Measurements from ENCODE around the gene DNAH10.

The DNAH10 gene

GRCh38 chr12:123950476-123951349 lies 188.6 kb downstream of the DNAH10 start:
- no peak for DNase-seq

DNA sequence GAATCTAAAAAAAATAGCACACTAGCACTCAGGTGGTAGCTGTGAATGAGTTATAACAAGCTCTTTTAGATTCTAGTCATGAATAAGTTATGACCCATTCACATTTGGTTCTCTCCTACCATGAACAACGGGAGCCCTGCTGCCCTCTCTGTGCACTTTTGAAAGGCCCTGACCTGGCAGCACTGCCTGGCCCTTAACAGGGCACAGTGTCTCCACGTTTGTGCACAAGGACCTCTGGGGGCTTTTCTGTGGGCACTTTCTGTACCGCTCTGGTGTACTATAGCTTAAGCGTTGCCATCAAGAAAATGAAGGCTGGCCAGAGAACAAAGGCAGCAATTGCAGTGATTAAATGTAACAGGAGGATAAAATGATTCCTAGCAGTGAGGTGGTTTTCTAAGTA lies 189.4 kb downstream of the DNAH10 start:
- no peak for DNase-seq

DNA sequence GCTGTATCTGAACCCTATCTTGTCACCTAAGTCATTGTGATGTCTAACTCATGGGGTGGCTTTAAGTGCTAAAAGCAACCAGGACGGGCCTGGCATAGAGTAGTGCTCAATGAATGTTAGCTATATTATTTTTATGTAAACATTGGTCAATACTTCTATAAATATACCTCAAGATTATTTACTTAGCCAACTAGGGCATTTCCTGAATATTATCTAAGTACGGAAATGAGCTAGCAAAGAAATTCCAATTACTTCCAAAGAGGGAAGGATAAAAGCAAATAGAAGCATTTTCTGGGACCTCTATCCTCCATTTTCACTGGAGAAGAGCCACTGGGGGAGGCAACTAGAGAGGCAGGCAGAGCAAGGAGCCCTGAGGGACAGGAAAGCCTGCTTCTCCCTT lies 189.9 kb downstream of the DNAH10 start:
- no peak for DNase-seq

DNA sequence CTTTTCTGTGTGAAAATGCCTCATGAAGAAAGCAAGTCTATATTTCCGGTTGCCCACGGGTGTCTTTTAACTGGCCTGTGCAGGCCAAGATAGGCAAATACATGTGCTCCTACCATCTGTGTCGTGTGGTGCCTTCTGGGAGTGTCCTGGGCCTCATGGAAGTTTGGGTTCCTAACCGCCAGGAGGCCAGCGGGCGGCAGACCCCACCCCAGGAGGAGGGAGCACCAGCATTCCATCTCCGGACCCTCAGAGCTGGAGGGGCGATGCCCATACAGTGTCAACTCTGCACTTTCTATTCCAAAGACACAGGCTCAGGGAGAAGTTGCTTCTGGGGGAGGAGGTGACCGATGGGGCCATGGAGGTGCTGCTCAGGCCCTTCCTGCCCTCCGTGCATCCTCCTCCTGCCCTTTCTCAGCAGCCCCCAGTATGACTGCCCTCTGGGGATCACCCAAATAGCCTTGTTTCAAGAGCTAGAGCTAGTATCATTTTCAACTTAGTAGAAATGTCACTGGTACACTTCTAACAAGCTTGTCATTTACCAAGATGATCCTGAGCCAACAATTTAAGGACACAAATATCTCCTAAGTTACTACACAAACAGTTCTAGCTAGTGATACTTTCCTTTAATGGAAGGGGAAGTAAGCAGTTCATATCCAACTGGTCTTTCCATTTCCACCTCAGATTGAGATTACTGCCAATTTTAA lies 192.7 kb downstream of the DNAH10 start:
- DNase-seq: no peak

DNA sequence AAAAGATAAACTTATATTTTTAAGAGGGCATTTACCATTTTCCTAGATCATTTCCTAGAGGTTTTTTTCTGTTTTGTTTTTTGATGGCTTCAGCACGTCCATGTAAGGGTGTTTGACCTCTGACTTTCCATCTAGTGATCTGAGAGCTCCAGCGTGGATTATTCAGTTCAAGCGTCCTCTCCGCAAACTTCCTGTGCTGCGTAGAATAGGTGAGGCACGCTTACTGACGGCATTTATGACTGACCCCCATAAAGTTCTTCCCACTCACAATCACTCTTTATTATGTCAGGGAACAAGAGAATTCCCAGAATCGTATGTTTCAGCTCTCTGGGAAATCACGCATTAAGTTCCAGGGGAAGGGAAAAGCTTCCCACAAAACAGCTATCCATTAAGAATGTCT lies 194.1 kb downstream of the DNAH10 start:
- DNase-seq: no peak

DNA sequence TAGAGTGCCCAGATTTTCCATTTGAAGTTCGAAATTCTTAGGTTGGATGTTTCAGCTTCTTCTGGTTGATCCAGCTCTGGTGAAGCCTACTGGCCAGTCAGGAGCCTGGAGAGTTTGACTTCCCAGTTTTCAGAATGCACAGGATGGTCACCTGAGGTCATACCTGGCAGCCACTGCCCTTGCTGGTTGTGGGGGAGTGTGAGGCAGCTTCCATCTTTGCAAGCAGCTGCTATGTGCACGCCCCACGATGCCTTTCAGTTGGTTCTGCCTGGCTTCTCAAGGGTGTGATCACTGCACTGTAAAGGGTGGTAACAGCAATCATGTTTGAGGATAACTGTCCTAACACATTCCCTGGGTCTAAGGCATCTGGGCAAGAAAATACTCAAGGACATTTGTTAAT lies 195.1 kb downstream of the DNAH10 start:
- no peak for DNase-seq

DNA sequence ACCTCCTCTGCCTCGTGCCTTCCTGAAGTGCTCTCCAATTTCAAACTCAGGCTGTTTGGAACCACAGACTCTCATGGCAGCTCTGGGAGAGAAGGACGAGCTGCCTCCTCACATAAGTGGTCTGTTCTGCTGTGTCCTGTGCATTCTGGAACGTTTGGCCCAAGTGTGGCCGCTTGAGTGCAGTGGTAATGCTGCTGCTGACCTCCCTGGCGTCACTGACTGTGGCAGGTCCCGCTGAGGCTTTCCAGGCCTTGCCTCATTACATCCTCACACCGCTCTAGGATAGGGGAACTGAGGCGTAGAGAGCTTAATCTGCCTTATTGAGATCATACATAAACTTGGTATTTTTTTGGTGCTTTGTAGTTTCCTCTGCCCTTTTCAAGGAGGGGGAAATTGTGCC lies 196.4 kb downstream of the DNAH10 start:
- DNase-seq: no peak

DNA sequence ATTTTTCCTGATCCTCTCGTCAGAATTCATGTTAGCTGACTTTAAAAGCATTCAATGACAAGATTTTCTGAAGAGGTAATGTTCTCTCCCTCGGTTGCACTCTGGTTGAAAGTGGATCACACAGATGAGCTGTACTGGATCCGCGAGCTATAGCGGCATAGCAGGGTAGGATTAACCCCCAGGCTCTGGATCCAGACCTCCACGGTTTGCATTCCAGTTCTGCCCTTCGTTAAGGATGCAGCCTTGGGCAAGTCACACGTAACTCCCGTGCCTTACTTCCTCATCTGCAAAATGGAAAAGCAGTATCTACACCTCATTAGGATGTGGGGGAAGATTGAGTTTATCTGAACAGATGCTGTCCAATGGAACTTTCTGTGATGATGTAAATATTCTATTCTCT lies 196.8 kb downstream of the DNAH10 start:
- DNase-seq: no peak

DNA sequence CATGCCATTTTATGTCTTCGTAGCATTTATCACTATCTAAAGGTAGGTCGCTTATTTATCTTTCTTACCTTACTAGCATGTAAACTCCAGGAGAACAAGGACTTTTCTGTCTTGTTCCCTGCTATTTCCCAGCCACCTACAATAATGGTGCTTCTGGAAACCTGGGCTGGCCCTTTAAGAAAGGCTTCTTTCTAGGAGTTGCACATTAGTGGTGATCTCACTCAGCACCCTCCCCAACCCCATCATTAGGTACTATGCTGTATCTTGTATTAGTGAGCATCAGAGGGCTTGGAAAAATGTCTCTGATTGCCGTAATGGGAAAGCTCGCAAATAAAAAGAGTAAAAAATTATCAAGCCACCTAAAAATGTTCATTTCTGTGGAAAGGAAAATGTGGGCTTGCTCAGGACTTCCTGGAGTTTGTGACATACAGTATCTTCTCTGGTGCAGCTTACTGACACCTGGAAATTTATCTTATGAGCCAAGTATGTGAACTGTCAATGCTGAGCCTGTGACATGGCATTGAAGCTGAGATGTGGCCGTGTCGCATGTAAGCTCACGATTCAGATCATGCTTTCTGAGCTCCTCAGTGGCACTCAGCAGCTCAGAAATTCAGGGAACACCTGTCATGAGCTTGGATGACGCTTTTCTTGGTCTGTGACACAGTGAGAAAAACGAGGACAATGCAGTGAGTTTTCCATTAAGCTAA lies 198.1 kb downstream of the DNAH10 start:
- no peak for DNase-seq

DNA sequence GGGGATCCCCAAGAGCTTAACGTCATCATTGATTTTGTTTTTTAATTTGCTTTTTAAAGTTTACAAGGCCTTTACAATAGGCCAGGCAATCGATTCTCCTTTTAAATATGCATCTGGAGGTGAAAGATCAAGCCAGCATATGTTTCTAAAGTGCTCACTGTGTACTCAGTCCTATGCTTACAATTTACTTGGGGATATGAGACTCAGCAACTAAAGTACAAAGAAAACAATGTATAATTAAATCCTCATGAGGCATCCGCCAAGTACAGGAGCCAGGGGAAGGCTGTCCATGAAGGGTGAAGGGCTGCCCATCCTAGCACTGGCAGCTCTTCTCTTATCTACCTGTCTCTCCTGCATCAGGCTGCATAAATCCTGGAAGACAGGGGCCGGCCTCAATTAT lies 198.8 kb downstream of the DNAH10 start:
- no peak for DNase-seq

DNA sequence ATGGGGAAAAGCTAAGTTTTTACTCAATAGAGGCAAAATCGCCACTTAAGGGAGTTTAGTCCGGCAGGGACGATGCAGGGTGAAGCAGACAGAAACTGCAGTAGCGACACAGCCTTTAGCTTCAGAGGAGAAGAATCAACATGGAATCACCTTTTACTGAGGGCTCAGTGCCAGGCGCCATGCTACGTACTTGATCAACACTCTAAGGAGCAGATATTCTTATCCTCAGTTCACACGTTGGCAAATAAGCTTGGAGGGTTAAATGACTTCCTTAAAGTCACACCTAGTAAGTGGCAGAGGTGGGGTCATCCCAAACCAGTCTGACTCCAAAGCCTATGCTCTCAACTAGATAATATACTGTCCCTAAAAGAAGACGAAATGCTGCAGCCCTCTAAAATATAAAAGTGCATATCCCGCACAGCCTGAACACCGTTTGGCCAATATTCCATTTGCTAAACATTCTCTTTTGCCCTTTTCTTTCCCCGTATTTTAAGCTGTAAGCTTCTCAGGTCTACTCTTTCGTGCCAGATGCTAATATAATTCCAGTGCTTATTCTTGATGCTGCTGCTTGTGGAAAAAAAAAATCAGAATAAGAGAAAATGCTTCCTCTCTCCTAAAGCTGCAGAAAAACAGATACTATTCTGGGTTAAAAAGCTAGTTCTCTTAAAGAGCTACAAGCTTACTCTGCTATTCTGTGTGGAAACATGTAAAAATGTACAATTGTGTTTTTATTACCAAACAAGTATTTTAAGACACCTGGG lies 199.7 kb downstream of the DNAH10 start:
- DNase-seq: no peak

DNA sequence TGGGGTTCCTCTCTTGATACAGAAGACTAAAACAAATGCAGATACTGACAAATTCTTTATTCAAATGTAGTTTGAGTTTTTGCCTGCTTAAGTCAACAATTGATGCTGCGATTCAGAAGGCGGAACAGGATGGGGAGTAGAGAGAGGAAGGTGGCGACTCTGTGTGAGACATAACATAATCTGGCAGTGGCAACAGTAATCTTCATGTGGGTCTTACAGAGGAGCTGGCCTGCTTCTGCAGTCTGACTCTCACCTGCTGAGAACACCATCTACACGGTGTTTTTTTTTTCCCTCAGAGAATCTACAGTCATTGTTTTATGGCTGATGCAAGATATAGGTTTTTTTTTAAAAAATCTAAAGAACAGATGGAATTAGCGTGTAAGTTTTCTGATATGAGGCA lies 200.4 kb downstream of the DNAH10 start:
- peak; percentile 28 for DNase-seq

GRCh38 chr12:123963821-123964220 lies 201.7 kb downstream of the DNAH10 start:
- DNase-seq: no peak

DNA sequence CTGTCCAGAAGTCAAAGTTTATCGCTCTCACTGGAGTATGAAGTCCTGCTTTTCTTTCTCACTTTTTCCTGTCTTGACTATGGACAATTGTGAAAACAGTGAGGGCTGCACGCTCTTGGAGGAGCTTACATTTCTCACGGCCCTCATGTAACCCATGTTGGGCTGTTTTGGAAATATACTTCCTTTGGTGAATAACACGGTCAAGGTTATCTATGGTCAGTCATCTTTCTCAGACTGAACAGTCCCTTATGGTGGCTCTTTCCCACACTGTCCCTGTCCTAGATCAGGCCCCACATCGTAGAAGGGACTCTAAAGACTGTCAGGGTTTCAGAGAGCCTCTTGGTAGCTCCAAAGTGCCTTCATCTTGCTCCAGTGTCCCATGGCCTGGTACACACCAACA lies 203.3 kb downstream of the DNAH10 start:
- no peak for DNase-seq

DNA sequence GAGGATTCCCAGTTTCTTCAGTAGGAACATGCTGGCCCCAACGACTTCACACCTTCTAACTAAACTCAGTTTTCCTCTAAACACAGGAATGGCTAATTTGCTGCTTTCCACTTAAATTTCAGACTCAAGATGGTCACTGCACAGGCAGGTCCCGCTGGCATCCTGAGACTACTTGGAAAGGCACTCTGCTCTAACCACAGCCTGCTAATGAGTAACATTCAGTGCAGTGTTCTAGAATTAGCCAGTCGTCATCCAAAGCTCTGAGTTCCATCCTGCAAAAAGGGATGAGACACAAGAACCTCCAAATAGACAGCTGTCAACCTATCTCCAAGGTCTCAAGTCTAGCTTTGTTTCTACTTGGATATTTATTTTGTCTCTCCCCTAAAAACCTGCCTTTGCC lies 204.5 kb downstream of the DNAH10 start:
- no peak for DNase-seq

GRCh38 chr12:123967121-123967586 lies 205.1 kb downstream of the DNAH10 start:
- no peak for DNase-seq

DNA sequence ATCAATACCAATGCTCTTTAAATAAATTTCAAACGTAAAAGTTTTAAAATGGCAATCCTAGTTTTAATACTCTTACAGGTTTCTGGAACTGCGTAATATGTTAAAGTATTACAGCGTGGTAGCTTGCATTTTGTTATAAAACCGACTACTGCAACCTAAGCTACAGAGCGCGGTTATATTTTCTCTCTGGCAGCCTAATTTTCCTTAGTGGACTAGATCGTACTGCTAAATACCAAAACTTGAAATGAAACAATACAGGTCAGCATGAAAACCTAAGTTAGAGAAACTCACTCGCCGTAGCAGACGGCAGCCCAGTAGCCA lies 209.3 kb downstream of the DNAH10 start:
- DNase-seq: no peak

DNA sequence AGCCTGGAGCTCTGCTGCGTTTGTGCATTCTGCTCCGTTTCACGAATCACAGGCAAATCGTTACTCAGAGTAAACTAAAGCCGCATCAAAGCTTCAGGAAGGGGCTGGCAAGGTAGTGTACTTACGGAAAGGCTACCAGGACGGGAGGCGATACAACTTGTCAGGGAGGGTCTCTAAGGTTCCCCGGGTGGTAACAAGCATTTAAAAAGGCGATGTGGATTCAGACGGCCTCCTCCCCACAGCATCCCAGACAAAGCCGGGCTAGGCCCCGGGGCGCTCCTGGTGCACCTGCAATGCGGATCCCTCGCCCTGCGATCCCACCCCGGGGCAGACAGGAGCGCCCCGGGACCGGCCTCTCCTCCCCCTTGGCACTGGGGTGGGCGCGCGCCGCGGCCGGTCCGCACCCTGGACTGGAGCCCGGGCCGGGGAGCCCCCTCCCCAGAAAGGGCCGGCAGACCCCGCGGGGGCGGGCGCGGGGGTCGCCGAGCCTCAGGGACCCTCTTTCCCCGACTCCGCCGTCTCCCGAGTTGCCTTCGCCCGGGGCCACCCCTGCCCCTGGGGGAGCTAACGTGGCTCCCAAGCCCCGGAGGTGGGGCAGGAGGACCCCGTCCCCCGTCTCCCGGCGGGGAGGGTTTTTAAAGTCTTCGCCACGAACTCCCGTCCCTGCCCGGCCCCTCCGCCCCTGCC lies 209.8 kb downstream of the DNAH10 start:
- DNase-seq: peak; percentile 52

DNA sequence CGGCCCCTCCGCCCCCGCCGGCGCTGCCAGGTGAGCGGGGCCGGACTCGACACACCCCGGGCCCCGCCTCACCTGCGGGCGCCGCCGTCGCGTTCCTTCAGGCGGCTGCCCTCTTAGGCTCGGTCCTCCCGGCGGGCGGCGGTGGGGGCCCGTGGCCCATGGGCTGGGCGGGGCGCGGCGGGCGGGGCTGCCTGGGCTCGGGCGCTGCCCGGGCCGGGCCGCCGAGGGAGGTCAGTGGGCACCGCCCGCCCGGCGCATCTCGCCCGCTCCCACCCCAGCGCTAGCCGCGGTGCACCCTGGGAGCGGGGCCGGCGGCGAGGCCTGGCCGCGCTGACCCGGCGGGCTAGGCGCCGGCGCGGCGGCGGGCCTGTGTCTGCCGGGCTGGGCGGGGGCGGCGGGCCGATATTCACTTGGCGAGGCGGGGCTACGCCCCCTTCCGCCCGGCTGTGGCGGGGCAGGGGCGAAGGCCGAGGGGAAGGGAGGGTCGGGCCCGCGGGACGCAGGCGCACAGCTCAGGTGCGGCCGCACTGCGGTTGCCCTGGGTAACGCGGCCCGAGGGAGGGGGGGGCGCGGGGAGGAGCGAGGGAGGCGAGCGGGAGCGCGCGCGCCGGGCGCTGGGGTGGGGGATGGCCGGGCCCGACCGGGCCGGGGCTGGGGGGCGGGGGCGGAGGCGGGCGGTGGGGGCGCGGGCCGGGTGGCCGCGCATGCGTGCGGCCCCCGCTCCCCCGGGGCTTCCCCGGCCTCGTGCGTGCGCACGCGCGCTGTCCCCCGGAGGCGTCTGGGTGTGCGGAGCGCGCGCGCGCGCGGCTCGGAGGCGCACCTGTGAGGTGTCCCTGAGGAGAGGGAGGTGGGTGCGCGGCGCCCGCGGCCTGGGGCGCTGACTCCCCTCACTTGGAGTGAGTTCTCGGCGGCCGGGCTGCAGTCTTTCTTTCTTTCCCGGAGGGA lies 210.6 kb downstream of the DNAH10 start, which contains the start of the genes CCDC92 and ZNF664:
Gene CCDC92, minus strand, starts transcription at position 375 of the 945 bp plus-strand sequence. CDS start 28,526 bp downstream, outside the sequence.
Gene ZNF664, plus strand, starts transcription at position 759 of the 945 bp plus-strand sequence. CDS start 38,930 bp downstream, outside the sequence.
- peak; percentile 91 for DNase-seq

- no peak for DNase-seq
These were observed 211.6 kb downstream of the DNAH10 start for GRCh38 chr12:123973552-123974341.

All from NCI-H526 treated with DMSO at 0.1 percent for 48 hours (cell line).